Liver (tissue), 3 donors: ENCODE data around the gene IFI16.

Experiments
- ATF3 ChIP-seq: IDR thresholded peaks from 2 replicates; pipeline ENCODE4 v1.6.1; 2016; ENCODE audit warnings: antibody characterized with exemption
- CTCF ChIP-seq: fragments of 150-350 bp; IDR thresholded peaks from 2 replicates; pipeline ENCODE4 v1.5.1; 2017; ENCODE audit warnings: improper control_type of control experiment, low read depth, low read length; ENCODE audit not compliant: missing input control
- EGR1 ChIP-seq, 2 donors: IDR thresholded peaks; 2 replicates each; pipeline ENCODE4 v1.6.1; 2016 to 2018; ENCODE audit warnings: antibody characterized with exemption in 2 of 2, low read depth in 2 of 2
- FOXA1 ChIP-seq: IDR thresholded peaks from 2 replicates; pipeline ENCODE4 v1.6.1; 2016; ENCODE audit warnings: antibody characterized with exemption
- GABPA ChIP-seq, 2 donors: IDR thresholded peaks in 1 of 2; conservative IDR thresholded peaks in 1 of 2; 2 replicates each; pipeline ENCODE4 v1.6.1; 2016; ENCODE audit warnings: antibody characterized with exemption in 2 of 2, mild to moderate bottlenecking in 1 of 2, moderate library complexity in 1 of 2
- JUND ChIP-seq, 2 donors: IDR thresholded peaks; 2 replicates each; pipeline ENCODE4 v1.6.1; 2016; ENCODE audit warnings: antibody characterized with exemption in 2 of 2
- RAD21 ChIP-seq, 2 donors: IDR thresholded peaks; 2 replicates each; pipeline ENCODE4 v1.6.1; 2016; ENCODE audit warnings: antibody characterized with exemption in 2 of 2, mild to moderate bottlenecking in 2 of 2
- REST ChIP-seq: IDR thresholded peaks from 2 replicates; pipeline ENCODE4 v1.6.1; 2016; ENCODE audit warnings: antibody characterized with exemption, mild to moderate bottlenecking
- SP1 ChIP-seq: IDR thresholded peaks from 2 replicates; pipeline ENCODE4 v1.6.1; 2018; ENCODE audit warnings: antibody characterized with exemption, mild to moderate bottlenecking
- TAF1 ChIP-seq: conservative IDR thresholded peaks from 2 replicates; pipeline ENCODE4 v1.6.1; 2016; ENCODE audit warnings: antibody characterized with exemption, mild to moderate bottlenecking
- donor health status: healthy.
- donor health status: healthy.

GRCh38 chr1:159092036-159092760, 82.5 kb downstream of the IFI16 start:
- no peak for TF ChIP-seq CTCF
- TF ChIP-seq SP1, result no peak
- no peak for TF ChIP-seq FOXA1
- TF ChIP-seq JUND (IDR thresholded peaks at IDR 0.05), result no peak
- TF ChIP-seq RAD21 (IDR thresholded peaks at IDR 0.05), result no peak
- no peak for TF ChIP-seq REST
- no peak for TF ChIP-seq GABPA (IDR thresholded peaks at IDR 0.05 in 1 of 2, conservative IDR thresholded peaks at IDR 0.05 in 1 of 2)
- TF ChIP-seq TAF1, result no peak
- TF ChIP-seq ATF3, result no peak
- TF ChIP-seq EGR1 (IDR thresholded peaks at IDR 0.05; ENCODE audit: low read depth in 2 of 2), result no peak
